ENCODE data around the gene PTGFRN.
A peak's percentile ranks its signal among the peaks of the same experiment; 100 is the strongest.
"Not testable (repeated sequence)": the region's sequence is repeated elsewhere in the genome, so short reads cannot be mapped to it uniquely, and the experiment has no call there.

PTGFRN gene

DNA sequence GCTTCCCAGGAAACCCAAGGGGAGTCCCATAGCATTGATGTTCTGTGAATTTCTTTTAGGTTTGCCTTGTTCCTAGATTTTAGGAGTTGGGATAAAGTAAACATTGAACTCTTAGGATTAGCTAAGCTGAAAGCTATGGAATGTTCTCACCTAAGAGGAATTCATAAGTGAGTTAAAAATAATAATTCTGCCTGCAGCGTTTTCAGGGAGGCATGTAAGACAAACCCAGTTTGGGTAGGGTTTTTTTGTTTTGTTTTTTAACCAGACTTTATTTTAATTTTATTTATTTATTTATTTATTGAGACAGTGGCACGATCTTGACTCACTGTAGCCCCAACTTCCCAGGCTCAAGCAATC, 62.9 kb downstream of the PTGFRN start:
- no peak for DNase-seq

DNA sequence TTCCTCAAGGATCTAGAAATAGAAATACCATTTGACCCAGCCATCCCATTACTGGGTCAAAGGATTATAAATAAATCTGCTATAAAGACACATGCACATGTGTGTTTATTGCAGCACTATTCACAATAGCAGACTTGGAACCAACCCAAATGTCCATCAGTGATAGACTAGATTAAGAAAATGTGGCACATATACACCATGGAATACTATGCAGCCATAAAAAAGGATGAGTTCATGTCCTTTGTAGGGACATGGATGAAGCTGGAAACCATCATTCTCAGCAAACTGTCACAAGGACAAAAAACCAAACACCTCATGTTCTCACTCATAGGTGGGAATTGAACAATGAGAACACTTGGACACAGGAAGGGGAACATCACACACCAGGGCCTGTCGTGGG, 70.6 kb downstream of the PTGFRN start:
- not testable (repeated sequence) for DNase-seq

DNA sequence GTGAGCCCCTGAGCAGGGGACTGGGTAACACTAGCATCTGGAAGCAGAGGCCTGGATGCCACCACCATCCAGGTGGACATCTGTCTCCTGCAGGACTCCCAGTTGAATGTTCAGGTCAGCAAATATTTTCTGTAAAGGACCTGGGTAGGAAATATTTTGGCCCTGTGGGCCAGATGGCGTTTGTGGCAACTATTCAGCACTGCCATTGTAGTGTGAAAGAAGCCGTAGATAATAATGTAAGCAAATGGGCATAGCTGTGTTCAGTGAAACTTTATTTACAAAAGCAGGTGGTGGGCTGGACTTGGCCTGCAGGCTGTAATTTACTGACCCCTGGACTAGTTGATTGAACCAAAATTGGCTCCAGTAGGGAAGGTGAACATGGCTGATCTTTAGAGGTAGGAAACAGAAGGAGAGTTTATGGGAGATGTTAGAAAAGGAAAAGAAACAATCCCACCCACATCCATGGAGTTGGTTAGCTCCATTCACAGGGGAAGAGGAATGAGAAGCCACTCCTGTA, 71.9 kb downstream of the PTGFRN start:
- no peak for DNase-seq

DNA sequence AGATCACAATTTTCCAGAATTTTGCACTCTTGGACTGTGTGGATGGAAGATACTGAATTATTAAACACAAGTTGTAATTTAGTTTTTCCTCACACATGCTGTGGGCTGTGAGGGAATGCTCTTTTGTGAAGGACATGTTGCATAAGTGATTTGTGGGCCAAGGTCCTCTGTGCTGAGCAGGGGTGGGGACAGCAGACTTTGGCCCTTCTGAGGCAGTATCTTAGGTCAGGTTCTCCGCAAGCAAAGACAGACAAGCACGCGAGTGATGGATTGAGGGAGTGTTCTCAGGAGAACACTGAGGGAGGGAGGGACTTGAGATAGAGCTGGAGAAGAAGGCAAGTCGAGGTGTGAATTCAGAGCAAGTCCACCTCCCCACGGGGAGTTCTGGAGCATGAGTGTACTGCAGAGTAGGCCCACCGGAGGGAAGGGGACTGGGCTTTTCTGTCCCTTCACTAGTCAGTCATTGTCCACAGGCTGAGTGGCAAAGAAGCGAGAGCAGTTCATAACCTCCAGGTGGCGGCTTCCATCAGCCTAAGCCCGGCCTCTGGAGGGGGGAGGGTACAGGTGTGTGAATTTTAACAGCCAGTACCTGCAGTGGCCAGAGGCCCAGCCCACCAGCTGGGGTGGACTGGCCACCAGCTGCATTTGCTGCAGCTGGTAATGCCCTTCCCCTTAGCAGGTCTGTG, 72.7 kb downstream of the PTGFRN start:
- no peak for DNase-seq

DNA sequence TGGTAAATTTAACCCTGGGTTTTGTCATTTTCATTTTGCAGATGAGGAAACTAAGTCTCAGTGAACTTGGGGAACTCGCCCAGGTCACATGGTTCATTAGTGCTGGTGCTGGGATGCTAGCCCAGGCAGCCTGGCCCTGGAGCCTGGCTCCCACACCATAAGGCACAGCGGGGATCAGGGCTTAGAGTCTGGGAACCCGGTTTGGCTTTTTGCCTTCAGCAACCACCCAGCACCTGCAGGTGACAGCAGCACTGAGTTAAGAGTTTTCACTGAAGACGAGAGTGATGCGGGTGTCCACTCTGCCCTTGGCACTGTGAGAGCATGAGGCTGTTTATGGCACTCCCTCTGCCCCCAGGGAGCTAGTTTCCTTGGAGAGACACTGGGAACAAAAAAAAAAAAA, 73.4 kb downstream of the PTGFRN start:
- DNase-seq: no peak

DNA sequence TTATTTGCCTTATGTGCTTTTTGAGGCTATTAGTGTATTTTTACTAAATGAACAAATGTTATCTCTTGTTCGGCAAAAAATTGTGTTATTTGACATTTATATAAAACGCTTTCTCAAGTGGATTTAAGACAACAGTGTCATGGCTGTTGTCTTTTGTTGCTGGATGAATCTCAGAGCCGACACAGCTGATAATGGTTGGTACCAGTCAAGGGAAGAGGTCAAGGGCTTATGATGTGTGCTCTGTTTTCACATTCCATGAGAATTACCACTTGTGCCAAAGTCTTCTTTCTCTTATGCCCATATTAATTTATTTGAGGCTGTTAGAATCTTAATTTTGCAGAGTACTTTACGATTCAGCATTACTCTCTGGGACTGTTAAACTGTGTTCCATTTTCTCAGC, 74.0 kb downstream of the PTGFRN start:
- DNase-seq: no peak

DNA sequence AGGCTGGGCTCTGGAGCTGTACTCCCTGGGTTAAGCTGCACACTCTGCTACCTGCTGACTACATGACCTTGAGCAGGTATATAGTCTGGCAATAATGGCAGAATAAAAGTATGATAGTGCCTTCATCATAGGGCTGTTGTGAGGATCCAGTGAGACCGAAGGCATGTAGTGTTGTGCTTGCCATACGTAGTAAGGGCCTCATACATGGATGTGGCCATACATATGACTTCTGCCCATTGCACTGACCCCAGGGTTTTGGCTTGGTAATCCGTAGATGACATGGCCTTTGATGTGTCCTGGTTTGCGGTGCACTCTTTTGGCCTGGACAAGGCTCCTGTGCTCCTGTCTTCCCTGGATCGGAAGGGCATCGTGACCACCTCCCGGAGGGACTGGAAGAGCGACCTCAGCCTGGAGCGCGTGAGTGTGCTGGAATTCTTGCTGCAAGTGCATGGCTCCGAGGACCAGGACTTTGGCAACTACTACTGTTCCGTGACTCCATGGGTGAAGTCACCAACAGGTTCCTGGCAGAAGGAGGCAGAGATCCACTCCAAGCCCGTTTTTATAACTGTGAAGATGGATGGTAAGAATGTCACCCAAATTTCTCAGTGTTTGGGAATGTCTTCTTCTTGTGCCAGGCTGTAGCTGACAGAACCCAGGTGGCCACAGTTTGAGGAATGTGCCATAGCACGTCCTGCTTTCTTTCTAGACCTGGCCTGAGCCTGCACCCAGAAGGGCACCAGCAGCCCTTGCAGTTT, 74.9 kb downstream of the PTGFRN start:
- DNase-seq: no peak

DNA sequence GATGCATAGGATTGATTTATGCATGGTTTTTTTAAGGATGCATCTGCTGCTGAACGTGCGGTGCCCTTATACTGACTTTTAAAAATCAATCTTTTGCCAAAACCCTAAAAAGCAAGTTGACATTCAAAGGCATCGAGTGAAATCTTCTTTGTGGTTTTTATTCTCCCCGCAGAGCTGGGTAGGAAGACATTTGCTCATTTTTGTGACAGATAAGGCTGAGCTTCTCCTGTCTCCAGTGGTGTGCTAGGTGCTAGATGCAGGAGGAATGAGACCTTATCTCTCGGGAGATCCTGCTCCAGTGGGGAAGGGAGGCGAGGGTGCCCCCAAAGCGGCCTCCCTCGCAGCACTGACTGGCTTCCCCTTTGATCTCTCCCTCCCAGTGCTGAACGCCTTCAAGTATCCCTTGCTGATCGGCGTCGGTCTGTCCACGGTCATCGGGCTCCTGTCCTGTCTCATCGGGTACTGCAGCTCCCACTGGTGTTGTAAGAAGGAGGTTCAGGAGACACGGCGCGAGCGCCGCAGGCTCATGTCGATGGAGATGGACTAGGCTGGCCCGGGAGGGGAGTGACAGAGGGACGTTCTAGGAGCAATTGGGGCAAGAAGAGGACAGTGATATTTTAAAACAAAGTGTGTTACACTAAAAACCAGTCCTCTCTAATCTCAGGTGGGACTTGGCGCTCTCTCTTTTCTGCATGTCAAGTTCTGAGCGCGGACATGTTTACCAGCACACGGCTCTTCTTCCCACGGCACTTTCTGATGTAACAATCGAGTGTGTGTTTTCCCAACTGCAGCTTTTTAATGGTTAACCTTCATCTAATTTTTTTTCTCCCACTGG, 76.9 kb downstream of the PTGFRN start:
- DNase-seq: peak; percentile 63 to 70

DNA sequence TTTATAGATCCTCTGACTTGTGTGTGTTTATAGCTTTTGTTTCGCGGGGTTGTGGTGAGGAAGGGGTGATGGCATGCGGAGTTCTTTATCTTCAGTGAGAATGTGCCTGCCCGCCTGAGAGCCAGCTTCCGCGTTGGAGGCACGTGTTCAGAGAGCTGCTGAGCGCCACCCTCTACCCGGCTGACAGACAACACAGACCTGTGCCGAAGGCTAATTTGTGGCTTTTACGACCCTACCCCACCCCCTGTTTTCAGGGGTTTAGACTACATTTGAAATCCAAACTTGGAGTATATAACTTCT, 77.5 kb downstream of the PTGFRN start:
- peak; percentile 71 to 78 for DNase-seq

DNA sequence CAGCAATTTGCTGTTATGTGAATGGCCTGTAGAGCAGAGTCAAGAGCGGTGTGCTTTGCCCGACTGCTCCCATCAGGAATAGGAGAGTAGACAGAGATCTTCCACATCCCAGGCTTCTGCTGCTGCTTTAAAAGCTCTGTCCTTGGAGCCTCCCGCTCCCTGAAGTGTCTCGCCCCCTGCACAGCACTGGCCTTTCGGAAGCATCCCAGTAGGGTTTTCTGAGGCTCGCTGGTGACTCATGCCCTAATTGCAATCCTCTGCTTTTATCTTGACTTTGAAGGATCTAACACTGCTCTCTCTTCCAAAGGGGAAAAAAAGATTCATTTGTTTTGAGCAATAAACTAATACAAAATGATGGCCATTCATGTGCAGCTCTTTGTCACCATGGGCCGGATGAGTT, 78.5 kb downstream of the PTGFRN start:
- DNase-seq: no peak

DNA sequence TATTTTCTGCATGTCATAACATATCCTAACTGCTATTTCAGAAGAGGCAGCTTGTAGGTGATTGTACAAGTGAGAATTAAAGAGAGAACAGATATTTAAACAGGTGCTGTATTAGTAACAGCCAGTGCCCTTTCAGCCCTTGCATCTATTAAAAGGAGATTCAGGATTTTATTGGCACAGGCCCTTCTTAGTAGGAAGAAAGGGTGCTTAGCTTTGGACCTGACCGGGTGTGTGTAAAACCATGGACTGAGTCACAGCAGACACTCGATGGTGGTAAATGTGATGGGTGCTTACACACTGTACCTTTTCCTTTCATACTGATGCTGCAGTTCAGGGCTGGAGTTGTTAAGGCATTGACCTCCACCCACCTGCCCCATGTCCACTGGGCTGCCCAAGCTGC, 79.2 kb downstream of the PTGFRN start:
- DNase-seq: no peak

DNA sequence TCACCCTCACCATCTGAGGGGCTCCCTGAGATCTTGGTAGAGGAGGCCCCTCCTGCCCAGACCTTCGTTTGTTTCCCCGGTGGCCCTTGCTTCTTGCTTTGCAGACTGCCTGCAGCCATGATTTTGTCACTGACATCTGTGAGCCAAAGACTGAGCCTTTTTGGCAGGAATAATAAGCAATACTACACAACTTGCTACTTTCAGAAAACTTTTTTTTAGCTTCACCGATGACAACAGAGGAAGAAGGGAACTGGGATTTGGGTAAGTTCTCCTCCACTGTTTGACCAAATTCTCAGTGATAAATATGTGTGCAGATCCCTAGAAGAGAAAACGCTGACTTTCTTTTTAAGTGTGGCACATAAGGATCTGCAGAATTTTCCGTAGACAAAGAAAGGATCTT, 80.1 kb downstream of the PTGFRN start:
- no peak for DNase-seq

DNA sequence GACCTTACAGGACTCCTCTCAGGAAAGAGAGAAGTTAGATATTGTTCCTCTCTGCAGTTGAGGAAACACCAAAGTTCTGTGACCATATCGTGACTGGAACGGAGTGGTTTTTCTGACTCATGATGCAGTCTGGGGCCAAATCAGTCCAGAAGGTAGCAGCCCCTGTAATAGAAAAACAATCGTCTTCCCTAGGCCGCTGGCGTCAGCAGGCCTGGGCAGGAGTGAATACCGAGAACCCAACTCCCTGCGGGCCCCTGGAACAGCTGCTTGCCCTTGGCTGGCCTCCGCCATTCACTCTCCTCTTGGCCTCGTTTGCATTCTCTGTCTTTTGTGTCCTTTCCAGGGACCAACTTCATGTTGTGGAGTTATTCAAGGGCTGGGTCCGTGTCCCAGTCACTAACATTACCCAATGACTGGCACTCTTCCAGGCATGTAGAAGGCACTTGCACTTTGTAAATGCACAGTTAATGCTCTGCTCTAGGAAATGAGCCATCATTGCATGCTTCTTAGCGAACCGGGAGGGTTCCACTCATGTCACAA, 81.0 kb downstream of the PTGFRN start:
- no peak for DNase-seq

DNA sequence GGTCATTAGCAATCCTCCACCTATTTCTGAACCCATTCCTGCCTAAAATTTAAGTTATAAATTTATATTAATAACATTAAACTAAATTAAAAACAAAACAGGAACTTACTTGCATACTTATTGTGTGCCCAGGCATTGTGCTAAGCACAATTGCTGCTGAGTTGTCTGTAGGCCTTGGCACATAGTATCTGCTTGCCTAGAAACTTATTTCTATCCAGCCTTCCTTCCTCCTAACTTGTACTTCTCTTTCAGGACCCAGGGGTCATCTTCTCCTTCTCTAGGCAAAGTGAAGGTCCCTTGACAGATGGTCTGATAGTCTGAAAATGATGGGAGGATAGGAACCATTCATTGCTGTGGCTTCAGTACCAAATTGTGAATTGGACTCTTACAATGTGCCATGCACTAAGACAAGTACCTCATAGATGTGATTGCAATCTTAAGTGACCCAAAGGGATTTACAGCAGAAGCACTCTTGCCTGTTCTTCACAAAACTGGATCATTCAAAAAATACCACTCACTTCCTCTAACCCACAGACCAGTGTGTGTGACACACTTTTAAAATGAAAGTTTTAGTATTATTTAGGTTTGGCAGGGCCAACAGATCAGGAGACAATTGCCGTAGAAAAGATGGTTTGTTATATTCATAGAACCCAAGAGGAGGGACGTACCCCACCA, 81.6 kb downstream of the PTGFRN start:
- no peak for DNase-seq

DNA sequence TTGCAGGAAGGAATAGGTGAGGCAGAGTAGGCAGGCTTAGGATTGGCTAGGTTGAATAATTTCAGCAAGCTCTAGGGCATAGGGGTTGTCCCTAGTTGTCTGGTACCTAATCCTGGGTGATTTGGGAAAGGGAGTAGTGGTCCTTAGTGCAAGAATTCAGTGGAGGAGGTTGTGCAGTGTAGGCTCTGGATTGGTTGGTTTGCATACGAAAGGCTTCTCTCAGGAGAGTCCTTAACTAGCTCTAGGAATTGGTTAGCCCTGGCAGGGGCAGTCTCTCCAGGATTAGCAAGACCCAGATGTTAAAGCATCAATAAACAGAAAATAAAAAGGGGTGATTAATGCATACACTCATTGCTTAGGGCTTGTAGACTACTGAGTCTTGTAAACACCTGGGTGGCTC, 82.2 kb downstream of the PTGFRN start:
- no peak for DNase-seq

DNA sequence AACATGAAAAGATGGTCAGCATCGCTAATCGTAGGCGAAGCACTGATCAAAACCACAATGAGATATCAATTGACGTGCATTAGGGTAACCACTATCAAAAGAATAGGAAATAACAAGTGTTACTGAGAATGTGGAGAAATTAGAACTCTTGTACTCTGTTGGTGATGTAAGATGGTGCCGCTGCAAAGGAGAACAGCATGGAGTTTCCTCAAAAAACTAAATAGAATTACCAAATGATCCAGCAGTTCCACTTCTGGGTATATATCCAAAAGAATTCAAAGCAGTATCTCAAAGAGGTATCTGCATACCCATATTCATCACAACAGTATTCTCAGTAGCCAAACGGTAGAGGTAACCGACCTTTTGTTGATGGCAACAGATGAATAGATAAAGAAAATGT, 83.6 kb downstream of the PTGFRN start:
- DNase-seq: no peak

DNA sequence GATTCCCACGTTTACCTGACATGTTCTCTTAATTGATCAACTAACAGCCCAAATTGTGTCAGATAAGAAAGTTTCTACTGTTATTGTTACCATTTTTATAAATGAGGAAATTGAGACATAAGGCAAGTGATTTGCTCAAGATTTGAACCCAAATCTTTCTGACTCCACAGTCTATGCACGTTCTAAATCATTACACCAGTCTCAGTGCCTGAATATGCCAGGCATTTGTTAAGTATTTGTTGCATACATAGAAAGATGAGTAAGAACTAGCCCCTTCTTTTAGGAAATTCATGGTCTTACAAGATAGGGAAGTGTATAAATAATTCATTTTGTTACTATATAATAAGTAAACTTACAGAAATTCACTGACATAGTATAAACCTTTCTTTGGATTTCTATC, 84.7 kb downstream of the PTGFRN start:
- no peak for DNase-seq

DNA sequence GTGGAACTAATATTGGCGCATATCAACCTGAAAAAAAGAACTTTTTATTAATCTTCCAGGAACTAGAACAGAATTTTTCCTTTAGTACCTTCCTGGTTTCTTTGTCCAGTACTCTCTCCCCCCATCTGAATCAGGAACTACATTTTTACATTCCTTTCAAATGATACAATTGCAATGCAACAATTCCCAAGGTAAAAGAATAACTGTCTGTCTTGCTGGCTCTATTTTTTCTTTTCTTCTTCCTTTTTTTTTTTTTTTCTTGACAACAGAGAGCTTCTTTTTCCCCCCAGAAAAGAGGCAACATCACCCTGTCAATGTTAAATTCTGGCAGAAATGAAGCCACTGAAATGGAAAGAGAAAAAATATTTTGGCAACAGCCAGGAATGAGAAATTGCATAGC, 87.3 kb downstream of the PTGFRN start:
- no peak for DNase-seq

DNA sequence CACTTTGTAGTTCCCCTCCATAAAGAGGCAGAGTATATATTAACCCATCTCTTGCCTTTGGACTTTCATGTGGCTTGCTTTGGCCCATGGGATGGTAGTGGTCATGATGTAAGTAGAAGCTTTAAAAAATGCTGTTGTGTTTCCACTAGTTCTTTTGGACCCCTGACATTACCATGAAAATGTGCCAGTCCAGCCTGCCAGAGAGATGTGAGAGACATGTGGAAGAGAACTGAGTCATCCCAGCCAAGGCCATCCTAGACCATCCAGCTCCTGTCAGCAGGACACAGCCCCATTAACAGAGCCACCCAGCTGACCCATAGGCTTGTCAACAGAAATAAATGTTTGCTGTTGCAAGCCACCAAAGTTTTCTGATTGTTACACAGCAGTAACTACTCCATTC, 87.9 kb downstream of the PTGFRN start:
- no peak for DNase-seq

DNA sequence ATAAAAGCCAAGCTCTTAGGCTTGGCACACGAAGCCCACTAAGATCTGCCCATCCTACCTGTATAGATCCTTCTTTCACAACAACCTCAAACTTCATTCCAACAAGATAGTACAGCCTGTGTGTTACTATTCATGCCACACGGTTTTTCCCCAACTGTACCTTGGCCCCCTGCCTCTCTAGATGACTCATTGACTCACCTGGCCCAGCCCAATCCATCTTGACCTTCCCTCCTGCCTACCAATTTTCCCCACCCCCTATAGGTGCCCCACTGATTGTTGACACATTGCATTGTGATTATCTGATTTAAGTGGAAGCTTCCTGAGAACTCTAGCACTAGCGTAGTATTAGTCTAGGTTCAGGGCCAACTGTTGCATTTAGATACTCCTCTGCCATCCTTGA, 89.9 kb downstream of the PTGFRN start:
- no peak for DNase-seq

DNA sequence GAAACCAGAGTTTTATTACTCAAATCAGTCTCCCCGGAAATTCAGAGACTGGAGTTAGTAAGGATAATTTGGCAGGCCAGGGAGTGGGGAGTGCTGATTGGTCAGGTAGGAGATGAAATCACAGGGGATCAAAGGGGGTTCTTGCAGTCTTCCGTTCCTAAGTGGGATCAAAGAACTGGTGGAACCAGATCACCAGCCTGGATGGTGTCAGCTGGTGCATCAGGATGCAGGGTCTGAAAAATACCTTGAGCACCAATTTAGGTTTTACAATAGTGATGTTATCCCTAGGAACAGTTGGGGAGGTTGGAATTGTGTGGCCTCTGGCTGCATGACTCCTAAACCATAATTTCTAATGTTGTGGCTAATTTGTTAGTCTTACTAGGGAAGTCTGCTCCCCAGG, 90.4 kb downstream of the PTGFRN start:
- no peak for DNase-seq

DNA sequence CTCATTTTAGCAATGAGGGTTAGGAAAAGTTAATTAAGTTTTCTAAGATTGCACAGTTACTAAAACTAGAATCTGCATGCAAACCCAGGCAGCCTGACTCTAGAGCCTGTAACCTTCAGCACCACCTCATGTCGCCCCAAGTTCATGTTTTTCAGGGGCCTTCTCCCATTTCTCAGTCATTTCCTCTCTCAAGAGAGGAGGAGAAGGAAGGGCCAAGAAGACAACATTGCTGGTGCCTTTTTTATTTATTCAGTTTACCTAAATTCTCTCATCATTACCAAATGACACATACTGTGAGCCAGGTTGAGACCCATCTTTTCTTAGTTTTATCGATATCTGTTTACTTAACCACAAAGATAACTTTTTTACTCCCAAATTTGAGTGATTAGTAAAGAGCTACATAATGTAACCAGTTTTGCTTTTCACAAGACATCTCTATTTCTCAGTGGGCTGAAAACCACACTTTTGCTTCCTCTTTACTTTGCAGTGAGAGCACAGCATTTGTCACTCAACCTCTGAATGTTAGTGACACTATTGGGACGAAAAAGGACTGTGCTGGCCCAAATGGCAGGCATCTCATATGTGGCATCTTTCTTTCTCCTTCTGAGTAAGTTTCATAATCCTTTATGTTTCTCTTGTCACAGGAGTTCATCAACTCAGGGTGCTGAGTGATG, 91.7 kb downstream of the PTGFRN start, which contains the start of gene CD101:
Gene CD101, plus strand, starts transcription at position 507 of the 674 bp plus-strand sequence. Its CDS starts 58 bp downstream, at position 565.
- peak; percentile 57 to 59 for DNase-seq

Measured in activated T-cell treated with anti-CD3 and anti-CD28 coated beads, Interleukin-2, amount 50 U/mL, for 48 hours (primary cell).